ENCODE measurements around the gene SLC30A9. TPM values are rescaled to one million over a fixed set of nuclear protein-coding genes. Genes with fewer than 3 reads are reported as not detected.

Gene SLC30A9
- total and polyA plus RNA-seq, 2 donors (not counting 3 experiments of a cell fraction or from before 2014, with no cell fraction given), result 24.5 to 40.6 TPM

DNA sequence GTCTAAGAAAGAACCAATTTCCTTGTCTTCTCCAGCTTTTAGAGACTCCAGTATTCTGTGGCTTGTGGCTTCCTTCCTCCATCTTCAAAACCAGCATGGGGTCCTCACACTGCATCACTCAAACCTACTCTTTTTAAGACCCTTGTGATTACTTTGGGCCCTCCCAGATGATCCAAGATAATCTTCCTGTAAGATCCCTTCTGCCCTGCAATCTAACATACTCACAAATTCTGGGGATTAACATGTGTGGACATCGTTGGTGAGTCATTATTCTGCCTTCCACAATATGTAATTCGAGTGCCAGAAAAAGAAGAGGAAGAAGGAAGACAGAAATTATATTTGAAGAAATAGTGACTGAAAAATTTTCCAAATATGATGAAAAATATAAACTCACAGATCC is 114.2 kb downstream of the SLC30A9 start:
- H3K27ac ChIP-seq (ENCODE audit: insufficient read depth, low read depth, low read length), result no peak overlapping the region
- no peaks in the 10 kb centered on the region for H3K9me1 ChIP-seq (replicated peaks; ENCODE audit: control insufficient read depth, extremely low read depth, insufficient read depth, low read length)
- dilution Hi-C loops (cut with MboI; ENCODE audit: extremely low pct_ligation_motif_present, low sequenced_read_pairs), result no loop called here
- H3K36me3 ChIP-seq (ENCODE audit: control insufficient read depth in 2 of 2, extremely low read depth in 1 of 2, insufficient read depth in 2 of 2, low read length in 2 of 2), result no peaks in the 10 kb centered on the region
- no peak overlapping the region for H3K4me3 ChIP-seq (replicated peaks in 1 of 3; ENCODE audit: insufficient read depth in 1 of 3, low read depth in 1 of 3, low read length in 3 of 3)
- no peaks in the 10 kb centered on the region for H3K9me3 ChIP-seq (replicated peaks; ENCODE audit: control insufficient read depth, insufficient read depth, low read length)
- no peaks in the 10 kb centered on the region for H4K20me1 ChIP-seq (replicated peaks; ENCODE audit: control insufficient read depth, extremely low read depth, insufficient read depth, low read length)
- H3K79me2 ChIP-seq (ENCODE audit: control insufficient read depth, insufficient read depth, low read length), result no peaks in the 10 kb centered on the region
- H3K4me1 ChIP-seq (ENCODE audit: control insufficient read depth, extremely low read depth, insufficient read depth, low read length), result no peaks in the 10 kb centered on the region
- no peak overlapping the region for H3K9ac ChIP-seq (replicated peaks; ENCODE audit: extremely low read depth, insufficient read depth, low read length)
- no peak for TF ChIP-seq MYC (IDR thresholded peaks at IDR 0.05; ENCODE audit: low read depth, low read length)
- no peak for TF ChIP-seq FOS (IDR thresholded peaks at IDR 0.05; ENCODE audit: borderline replicate concordance, insufficient read depth, low read length)
- no peak for TF ChIP-seq POLR2AphosphoS5 (IDR thresholded peaks at IDR 0.05; ENCODE audit: insufficient read depth, low read depth, low read length)
- DNase-seq (ENCODE audit: low read depth, low spot score) (no peak), FAIRE-seq (no peak)
- peaks cover 2 to 8% of the 10 kb centered on the region in 2 experiments for H3K27me3 ChIP-seq (ENCODE audit: control insufficient read depth in 2 of 2, insufficient read depth in 2 of 2, low read length in 2 of 2)
- intact Hi-C loops (cut with micrococcal nuclease), result no loop called here
- no peak overlapping the region for H3K4me2 ChIP-seq (ENCODE audit: insufficient read depth, low read length)
- H2AFZ ChIP-seq (ENCODE audit: low read depth, low read length), result no peak overlapping the region
- ChIA-PET CTCF (no interaction called here), POLR2A (no interaction called here)
- BruUV-seq (replicated peaks), result no TSS peak

DNA sequence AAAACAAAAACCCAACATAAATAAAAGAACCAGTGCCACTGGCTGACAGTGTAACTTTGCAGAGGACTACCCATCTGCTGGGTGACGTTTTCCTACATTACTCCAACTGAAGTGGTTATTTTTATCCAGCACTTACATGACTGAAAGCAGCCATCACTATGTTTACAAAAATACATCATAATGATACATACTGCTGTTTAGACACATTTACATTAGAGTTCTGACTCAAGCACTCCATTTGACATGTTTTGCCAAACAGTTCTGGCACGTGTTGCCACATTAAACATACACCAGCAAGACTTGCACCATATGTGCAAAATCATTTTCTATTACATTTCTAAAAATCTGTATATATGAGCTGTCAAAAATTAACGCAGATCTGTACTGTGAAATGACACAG is 122.5 kb downstream of the SLC30A9 start:
- POLR2A ChIA-PET, result no interaction called here
- H3K4me1 ChIP-seq (ENCODE audit: control insufficient read depth, extremely low read depth, insufficient read depth, low read length), result no peaks in the 10 kb centered on the region
- H4K20me1 ChIP-seq (replicated peaks; ENCODE audit: control insufficient read depth, extremely low read depth, insufficient read depth, low read length), result no peaks in the 10 kb centered on the region
- no peak for TF ChIP-seq POLR2A (IDR thresholded peaks at IDR 0.05; ENCODE audit: low read depth, low read length)
- TF ChIP-seq POLR2AphosphoS5 (IDR thresholded peaks at IDR 0.05; ENCODE audit: insufficient read depth, low read depth, low read length), result no peak
- no peak for TF ChIP-seq MYC (IDR thresholded peaks at IDR 0.05; ENCODE audit: low read depth, low read length)
- TF ChIP-seq, protein P1, sequence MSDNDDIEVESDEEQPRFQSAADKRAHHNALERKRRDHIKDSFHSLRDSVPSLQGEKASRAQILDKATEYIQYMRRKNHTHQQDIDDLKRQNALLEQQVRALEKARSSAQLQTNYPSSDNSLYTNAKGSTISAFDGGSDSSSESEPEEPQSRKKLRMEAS (IDR thresholded peaks at IDR 0.05; ENCODE audit: insufficient read depth, insufficient read length), result no peak
- TF ChIP-seq JUN (IDR thresholded peaks at IDR 0.05; ENCODE audit: borderline replicate concordance, insufficient read depth, insufficient read length, low read depth), result no peak
- TF ChIP-seq, protein P2, sequence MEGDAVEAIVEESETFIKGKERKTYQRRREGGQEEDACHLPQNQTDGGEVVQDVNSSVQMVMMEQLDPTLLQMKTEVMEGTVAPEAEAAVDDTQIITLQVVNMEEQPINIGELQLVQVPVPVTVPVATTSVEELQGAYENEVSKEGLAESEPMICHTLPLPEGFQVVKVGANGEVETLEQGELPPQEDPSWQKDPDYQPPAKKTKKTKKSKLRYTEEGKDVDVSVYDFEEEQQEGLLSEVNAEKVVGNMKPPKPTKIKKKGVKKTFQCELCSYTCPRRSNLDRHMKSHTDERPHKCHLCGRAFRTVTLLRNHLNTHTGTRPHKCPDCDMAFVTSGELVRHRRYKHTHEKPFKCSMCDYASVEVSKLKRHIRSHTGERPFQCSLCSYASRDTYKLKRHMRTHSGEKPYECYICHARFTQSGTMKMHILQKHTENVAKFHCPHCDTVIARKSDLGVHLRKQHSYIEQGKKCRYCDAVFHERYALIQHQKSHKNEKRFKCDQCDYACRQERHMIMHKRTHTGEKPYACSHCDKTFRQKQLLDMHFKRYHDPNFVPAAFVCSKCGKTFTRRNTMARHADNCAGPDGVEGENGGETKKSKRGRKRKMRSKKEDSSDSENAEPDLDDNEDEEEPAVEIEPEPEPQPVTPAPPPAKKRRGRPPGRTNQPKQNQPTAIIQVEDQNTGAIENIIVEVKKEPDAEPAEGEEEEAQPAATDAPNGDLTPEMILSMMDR (IDR thresholded peaks at IDR 0.05; ENCODE audit: extremely low read depth in 1 of 2, insufficient read depth in 1 of 2, low read depth in 1 of 2, low read length in 2 of 2), result no peak
- TF ChIP-seq GATA2 (IDR thresholded peaks at IDR 0.05; ENCODE audit: insufficient read depth, insufficient read length, low read depth, low read length), result no peak
- no peak for TF ChIP-seq EZH2 (IDR thresholded peaks at IDR 0.05; ENCODE audit: borderline replicate concordance, low read depth, low read length, severe bottlenecking)
- TF ChIP-seq FOS (IDR thresholded peaks at IDR 0.05; ENCODE audit: borderline replicate concordance, insufficient read depth, low read length), result no peak
- no peak overlapping the region for H3K9ac ChIP-seq (replicated peaks; ENCODE audit: extremely low read depth, insufficient read depth, low read length)
- H3K36me3 ChIP-seq (ENCODE audit: control insufficient read depth in 2 of 2, extremely low read depth in 1 of 2, insufficient read depth in 2 of 2, low read length in 2 of 2), result no peaks in the 10 kb centered on the region
- no peak overlapping the region for H3K4me3 ChIP-seq (replicated peaks in 1 of 3; ENCODE audit: insufficient read depth in 1 of 3, low read depth in 1 of 3, low read length in 3 of 3)
- FAIRE-seq (no peak), DNase-seq (ENCODE audit: low read depth, low spot score) (no peak)
- no peak overlapping the region for H2AFZ ChIP-seq (ENCODE audit: low read depth, low read length)
- intact Hi-C loops (cut with micrococcal nuclease), result no loop called here
- H3K4me2 ChIP-seq (ENCODE audit: insufficient read depth, low read length), result no peak overlapping the region
- H3K79me2 ChIP-seq (ENCODE audit: control insufficient read depth, insufficient read depth, low read length), result no peaks in the 10 kb centered on the region
- BruUV-seq (replicated peaks), result no TSS peak
- dilution Hi-C loops (cut with MboI; ENCODE audit: extremely low pct_ligation_motif_present, low sequenced_read_pairs), result no loop called here
- CTCF ChIA-PET, result no interaction called here
- H3K9me1 ChIP-seq (replicated peaks; ENCODE audit: control insufficient read depth, extremely low read depth, insufficient read depth, low read length), result no peaks in the 10 kb centered on the region
- peaks cover 0 to 2% of the 10 kb centered on the region in 2 experiments for H3K27me3 ChIP-seq (ENCODE audit: control insufficient read depth in 2 of 2, insufficient read depth in 2 of 2, low read length in 2 of 2)
- no peak overlapping the region for H3K27ac ChIP-seq (ENCODE audit: insufficient read depth, low read depth, low read length)
- H3K9me3 ChIP-seq (replicated peaks; ENCODE audit: control insufficient read depth, insufficient read depth, low read length), result no peaks in the 10 kb centered on the region

Measured in endothelial cell of umbilical vein (primary cell).